ENCODE results near the gene TSTD2. TPM values are rescaled to one million over a fixed set of nuclear protein-coding genes. Genes with fewer than 3 reads are reported as not detected.
A peak's percentile ranks its signal among the peaks of the same experiment; 100 is the strongest.

The TSTD2 gene
- total RNA-seq, 3 donors from 2014 or later (not counting 1 experiment from before 2014, with no cell fraction given): 16.2 to 25.7 (median 24.7) TPM

DNA sequence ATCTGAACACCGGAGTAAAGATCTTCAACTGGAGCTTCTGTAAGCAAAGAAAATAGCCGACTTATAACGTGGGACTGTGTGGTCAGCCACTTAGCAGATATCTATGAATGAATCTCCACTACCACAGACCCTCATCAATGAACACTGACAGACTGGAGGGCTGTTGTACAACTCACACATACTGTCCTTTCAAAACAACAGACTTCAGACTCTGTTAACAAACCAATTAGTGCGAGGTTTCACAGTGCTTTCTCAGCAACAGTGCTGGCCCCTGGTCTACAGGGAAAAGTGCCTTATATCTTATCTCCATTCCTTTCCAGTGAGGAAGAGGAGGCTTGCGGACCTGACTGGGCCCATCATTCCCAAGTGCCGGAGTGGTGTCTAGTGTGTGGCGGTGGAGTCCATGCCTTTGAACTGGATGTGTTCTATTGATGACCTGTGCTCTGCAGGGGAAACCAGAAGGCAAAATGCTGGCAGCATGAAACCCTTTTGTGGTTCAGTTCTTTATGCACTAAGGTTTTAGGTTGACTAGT is 33.8 kb downstream of the TSTD2 start:
- Mint-ChIP-seq H3K27me3 (ENCODE audit: low read depth in 2 of 2) (no peaks in the 10 kb centered on the region), H3K9me3 (no peaks in the 10 kb centered on the region), H3K4me3 (no peak overlapping the region), H3K27ac (no peak overlapping the region), H3K36me3 (no peaks in the 10 kb centered on the region), H3K4me1 (peaks cover 7 to 9% of the 10 kb centered on the region in 2 donors)
- 87% methylated on average over 7 of the region's 7 CpGs for WGBS (ENCODE audit: insufficient coverage)
- H3K9me3 ChIP-seq (ENCODE audit: control insufficient read depth, insufficient read depth, low read length): no peaks in the 10 kb centered on the region
- intact Hi-C loops (cut with micrococcal nuclease): loop anchor here (2.0 kb wide), 1 partner anchor 743 kb away; no protein-coding TSS in a partner anchor
- H3K4me1 ChIP-seq (ENCODE audit: control insufficient read depth, insufficient read depth, low read length): peaks cover 6% of the 10 kb centered on the region
- no peak for ATAC-seq
- DNase-seq: no peak
- no peak for TF ChIP-seq CTCF (IDR thresholded peaks at IDR 0.05)
- no peak overlapping the region for H3K4me3 ChIP-seq (ENCODE audit: low read length)
- no peaks in the 10 kb centered on the region for H3K27me3 ChIP-seq (ENCODE audit: control insufficient read depth, insufficient read depth, low read length)
- no peak overlapping the region for H3K27ac ChIP-seq (ENCODE audit: low read length)
- peaks cover 36% of the 10 kb centered on the region for H3K36me3 ChIP-seq (ENCODE audit: control insufficient read depth, insufficient read depth, low read length)

GRCh38 chr9:97598461-97599288 is 34.5 kb downstream of the TSTD2 start:
- ATAC-seq (peak; percentile 90 to 97 (median 97)), DNase-seq (peak; percentile 43 to 86)
- H3K4me3 ChIP-seq (ENCODE audit: low read length): no peak overlapping the region
- peak overlapping the region; percentile 52 for H3K4me3 Mint-ChIP-seq
- peaks cover 32% of the 10 kb centered on the region for H3K36me3 ChIP-seq (ENCODE audit: control insufficient read depth, insufficient read depth, low read length)
- peak; percentile 81 for TF ChIP-seq CTCF (IDR thresholded peaks at IDR 0.05)
- H3K27me3 ChIP-seq (ENCODE audit: control insufficient read depth, insufficient read depth, low read length): no peaks in the 10 kb centered on the region
- WGBS (ENCODE audit: insufficient coverage): 33% methylated on average over 11 of the region's 11 CpGs
- H3K27ac Mint-ChIP-seq: peak overlapping the region in 1 of 2 donors; percentile 60
- H3K27me3 Mint-ChIP-seq (ENCODE audit: low read depth in 2 of 2): peaks cover 0 to 1% of the 10 kb centered on the region in 2 donors
- H3K4me1 Mint-ChIP-seq: peaks cover 7 to 9% of the 10 kb centered on the region in 2 donors
- peaks cover 6% of the 10 kb centered on the region for H3K4me1 ChIP-seq (ENCODE audit: control insufficient read depth, insufficient read depth, low read length)
- H3K27ac ChIP-seq (ENCODE audit: low read length): no peak overlapping the region
- intact Hi-C loops (cut with micrococcal nuclease): loop anchor here (1.0 to 2.0 kb wide), 3 partner anchors 130 to 742 kb away; no protein-coding TSS in a partner anchor
- no peaks in the 10 kb centered on the region for H3K9me3 ChIP-seq (ENCODE audit: control insufficient read depth, insufficient read depth, low read length)
- H3K9me3 Mint-ChIP-seq: no peaks in the 10 kb centered on the region
- no peaks in the 10 kb centered on the region for H3K36me3 Mint-ChIP-seq

GRCh38 chr9:97596906-97597305 is 36.3 kb downstream of the TSTD2 start:
- H3K27ac ChIP-seq (ENCODE audit: low read length): no peak overlapping the region
- intact Hi-C loops (cut with micrococcal nuclease): no loop called here
- H3K27me3 ChIP-seq (ENCODE audit: control insufficient read depth, insufficient read depth, low read length): no peaks in the 10 kb centered on the region
- WGBS (ENCODE audit: insufficient coverage): 94% methylated on average over 4 of the region's 4 CpGs
- H3K4me3 ChIP-seq (ENCODE audit: low read length): no peak overlapping the region
- no peaks in the 10 kb centered on the region for H3K9me3 Mint-ChIP-seq
- H3K4me3 Mint-ChIP-seq: no peak overlapping the region
- ATAC-seq (no peak), DNase-seq (no peak)
- H3K36me3 ChIP-seq (ENCODE audit: control insufficient read depth, insufficient read depth, low read length): peaks cover 18% of the 10 kb centered on the region
- no peaks in the 10 kb centered on the region for H3K9me3 ChIP-seq (ENCODE audit: control insufficient read depth, insufficient read depth, low read length)
- peaks cover 6% of the 10 kb centered on the region for H3K4me1 ChIP-seq (ENCODE audit: control insufficient read depth, insufficient read depth, low read length)
- H3K36me3 Mint-ChIP-seq: no peaks in the 10 kb centered on the region
- peaks cover 7 to 9% of the 10 kb centered on the region in 2 donors for H3K4me1 Mint-ChIP-seq
- H3K27ac Mint-ChIP-seq: no peak overlapping the region
- H3K27me3 Mint-ChIP-seq (ENCODE audit: low read depth in 2 of 2): peaks cover 0 to 4% of the 10 kb centered on the region in 2 donors
- no peak for TF ChIP-seq CTCF (IDR thresholded peaks at IDR 0.05)
